Measurements from ENCODE around the gene TEX28.
"Not testable (repeated sequence)": the region's sequence is repeated elsewhere in the genome, so short reads cannot be mapped to it uniquely, and the experiment has no call there.

TEX28 gene

DNA sequence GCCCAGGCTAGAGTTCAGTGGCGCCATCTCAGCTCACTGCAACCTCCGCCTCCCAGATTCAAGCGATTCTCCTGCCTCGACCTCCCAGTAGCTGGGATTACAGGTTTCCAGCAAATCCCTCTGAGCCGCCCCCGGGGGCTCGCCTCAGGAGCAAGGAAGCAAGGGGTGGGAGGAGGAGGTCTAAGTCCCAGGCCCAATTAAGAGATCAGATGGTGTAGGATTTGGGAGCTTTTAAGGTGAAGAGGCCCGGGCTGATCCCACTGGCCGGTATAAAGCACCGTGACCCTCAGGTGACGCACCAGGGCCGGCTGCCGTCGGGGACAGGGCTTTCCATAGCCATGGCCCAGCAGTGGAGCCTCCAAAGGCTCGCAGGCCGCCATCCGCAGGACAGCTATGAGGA is 37.6 kb downstream of the TEX28 start, which contains the start of gene OPN1MW3:
TSS of gene OPN1MW3 (plus strand) at position 301 of the 400 bp plus-strand sequence. CDS start at position 339, 38 bp downstream.
- H3K27me3 ChIP-seq (ENCODE audit: control insufficient read depth, insufficient read depth, low read length, poor library complexity, severe bottlenecking); H3K9me3 ChIP-seq (ENCODE audit: control insufficient read depth, low read length); H3K27ac ChIP-seq (ENCODE audit: insufficient read depth, low read depth, low read length, poor library complexity, severe bottlenecking); H3K4me3 ChIP-seq (ENCODE audit: insufficient read depth, low read depth, low read length); H3K4me1 ChIP-seq (ENCODE audit: control insufficient read depth, insufficient read depth, low read length); H3K36me3 ChIP-seq (ENCODE audit: control insufficient read depth, insufficient read depth, low read length): not testable (repeated sequence)
- no CpG with 5 or more reads among the region's 17 CpGs for WGBS, 2 experiments

- H3K27ac ChIP-seq (ENCODE audit: insufficient read depth, low read depth, low read length, poor library complexity, severe bottlenecking); H3K36me3 ChIP-seq (ENCODE audit: control insufficient read depth, insufficient read depth, low read length); H3K27me3 ChIP-seq (ENCODE audit: control insufficient read depth, insufficient read depth, low read length, poor library complexity, severe bottlenecking); H3K4me3 ChIP-seq (ENCODE audit: insufficient read depth, low read depth, low read length); H3K9me3 ChIP-seq (ENCODE audit: control insufficient read depth, low read length); H3K4me1 ChIP-seq (ENCODE audit: control insufficient read depth, insufficient read depth, low read length): not testable (repeated sequence)
- WGBS, 2 experiments = no CpG with 5 or more reads among the region's 10 CpGs
These were observed 46.8 kb downstream of the TEX28 start for GRCh38 chrX:154248076-154248475.

GRCh38 chrX:154247377-154248045 is 47.4 kb downstream of the TEX28 start:
- H3K36me3 ChIP-seq (ENCODE audit: control insufficient read depth, insufficient read depth, low read length); H3K27ac ChIP-seq (ENCODE audit: insufficient read depth, low read depth, low read length, poor library complexity, severe bottlenecking); H3K4me1 ChIP-seq (ENCODE audit: control insufficient read depth, insufficient read depth, low read length); H3K4me3 ChIP-seq (ENCODE audit: insufficient read depth, low read depth, low read length); H3K27me3 ChIP-seq (ENCODE audit: control insufficient read depth, insufficient read depth, low read length, poor library complexity, severe bottlenecking); H3K9me3 ChIP-seq (ENCODE audit: control insufficient read depth, low read length): not testable (repeated sequence)
- WGBS, 2 experiments = no CpG with 5 or more reads among the region's 17 CpGs

GRCh38 chrX:154239982-154240503 is 54.9 kb downstream of the TEX28 start:
- H3K36me3 ChIP-seq (ENCODE audit: control insufficient read depth, insufficient read depth, low read length); H3K27ac ChIP-seq (ENCODE audit: insufficient read depth, low read depth, low read length, poor library complexity, severe bottlenecking); H3K4me1 ChIP-seq (ENCODE audit: control insufficient read depth, insufficient read depth, low read length); H3K4me3 ChIP-seq (ENCODE audit: insufficient read depth, low read depth, low read length); H3K27me3 ChIP-seq (ENCODE audit: control insufficient read depth, insufficient read depth, low read length, poor library complexity, severe bottlenecking); H3K9me3 ChIP-seq (ENCODE audit: control insufficient read depth, low read length): not testable (repeated sequence)
- 86 to 93% methylated on average over 5 of the region's 8 CpGs for WGBS, 2 experiments

DNA sequence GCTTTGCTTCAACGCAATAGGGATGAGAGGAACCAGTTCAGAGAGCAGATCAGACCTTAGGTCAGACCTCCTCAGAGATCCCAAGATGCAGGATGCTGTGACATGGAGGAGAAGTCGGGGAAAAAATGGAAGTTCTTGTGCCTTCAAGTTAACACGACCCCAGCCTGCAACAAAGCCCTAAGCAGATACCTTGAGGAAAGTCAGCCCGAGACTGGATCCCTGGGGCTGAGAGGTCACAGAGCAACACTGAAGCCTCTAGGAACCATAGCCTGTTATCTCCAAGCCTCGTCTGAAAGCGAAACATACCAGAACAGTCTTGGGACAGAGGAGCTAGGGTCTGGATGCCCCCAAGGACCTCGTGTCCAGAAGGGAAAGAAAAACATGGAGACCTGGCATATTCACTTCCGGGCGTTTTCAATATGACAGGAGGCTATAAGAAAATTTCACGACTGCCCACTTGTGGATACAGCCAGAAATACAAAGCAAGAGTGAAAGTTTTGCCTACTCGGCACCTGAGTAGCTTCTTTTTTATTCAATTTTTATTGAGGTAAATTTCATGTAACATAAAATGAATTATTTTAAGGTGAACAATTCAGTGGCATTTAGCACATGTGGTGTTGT is 55.9 kb downstream of the TEX28 start:
- not testable (repeated sequence) for H3K4me3 ChIP-seq (ENCODE audit: insufficient read depth, low read depth, low read length); H3K27me3 ChIP-seq (ENCODE audit: control insufficient read depth, insufficient read depth, low read length, poor library complexity, severe bottlenecking); H3K9me3 ChIP-seq (ENCODE audit: control insufficient read depth, low read length); H3K27ac ChIP-seq (ENCODE audit: insufficient read depth, low read depth, low read length, poor library complexity, severe bottlenecking); H3K36me3 ChIP-seq (ENCODE audit: control insufficient read depth, insufficient read depth, low read length); H3K4me1 ChIP-seq (ENCODE audit: control insufficient read depth, insufficient read depth, low read length)
- WGBS, 2 experiments = 89 to 91% methylated on average over 4 to 5 of the region's 11 CpGs

DNA sequence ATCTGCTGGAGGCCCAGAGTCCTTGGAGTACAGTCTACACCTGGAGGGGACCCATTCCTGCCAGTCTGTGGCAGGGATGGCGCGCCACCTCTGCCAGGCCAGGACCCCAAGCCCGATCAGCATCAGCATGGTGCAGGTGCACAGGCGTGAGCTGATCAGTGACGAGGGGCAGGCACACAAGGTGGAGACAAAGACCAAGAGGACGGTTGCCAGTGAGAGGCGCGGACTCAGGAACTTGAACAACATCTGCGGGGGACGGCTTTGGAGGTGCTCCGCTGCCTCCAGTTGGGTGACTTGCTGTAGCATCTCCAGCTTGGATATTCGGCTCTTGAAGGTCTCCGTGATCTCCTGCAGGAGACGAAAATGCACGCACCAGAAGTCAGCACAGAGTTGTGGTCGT is 61.3 kb downstream of the TEX28 start:
- H3K4me1 ChIP-seq (ENCODE audit: control insufficient read depth, insufficient read depth, low read length); H3K36me3 ChIP-seq (ENCODE audit: control insufficient read depth, insufficient read depth, low read length); H3K27me3 ChIP-seq (ENCODE audit: control insufficient read depth, insufficient read depth, low read length, poor library complexity, severe bottlenecking); H3K4me3 ChIP-seq (ENCODE audit: insufficient read depth, low read depth, low read length); H3K27ac ChIP-seq (ENCODE audit: insufficient read depth, low read depth, low read length, poor library complexity, severe bottlenecking); H3K9me3 ChIP-seq (ENCODE audit: control insufficient read depth, low read length): not testable (repeated sequence)
- WGBS, 2 experiments = no CpG with 5 or more reads among the region's 16 CpGs

DNA sequence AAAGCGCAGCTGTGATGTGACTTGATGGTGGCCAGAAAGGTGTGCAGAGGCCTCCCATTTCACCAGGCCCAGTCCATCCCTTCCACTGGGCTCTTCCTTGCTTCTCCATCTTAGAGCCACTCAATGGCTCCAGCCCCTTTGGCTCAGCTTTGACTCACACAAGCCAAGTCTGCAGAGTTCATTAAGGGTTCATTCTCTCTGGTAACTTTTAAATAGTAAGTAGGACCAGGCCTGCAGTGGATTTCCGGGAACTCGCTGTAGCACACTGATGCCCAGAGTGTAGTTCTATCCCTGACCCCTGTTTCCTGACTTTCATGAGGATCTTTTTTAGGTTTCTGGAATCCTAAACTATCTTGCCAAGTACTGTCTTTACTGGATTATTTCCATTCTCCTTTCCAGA is 63.5 kb downstream of the TEX28 start:
- WGBS, 2 experiments = no CpG with 5 or more reads among the region's 3 CpGs
- not testable (repeated sequence) for H3K27ac ChIP-seq (ENCODE audit: insufficient read depth, low read depth, low read length, poor library complexity, severe bottlenecking); H3K27me3 ChIP-seq (ENCODE audit: control insufficient read depth, insufficient read depth, low read length, poor library complexity, severe bottlenecking)

GRCh38 chrX:154226706-154227105 is 68.2 kb downstream of the TEX28 start:
- H3K27me3 ChIP-seq (ENCODE audit: control insufficient read depth, insufficient read depth, low read length, poor library complexity, severe bottlenecking); H3K9me3 ChIP-seq (ENCODE audit: control insufficient read depth, low read length); H3K4me1 ChIP-seq (ENCODE audit: control insufficient read depth, insufficient read depth, low read length); H3K36me3 ChIP-seq (ENCODE audit: control insufficient read depth, insufficient read depth, low read length); H3K4me3 ChIP-seq (ENCODE audit: insufficient read depth, low read depth, low read length); H3K27ac ChIP-seq (ENCODE audit: insufficient read depth, low read depth, low read length, poor library complexity, severe bottlenecking): not testable (repeated sequence)
- WGBS, 2 experiments = no CpG with 5 or more reads among the region's 9 CpGs

More for the DNA sequence above, 63.5 kb downstream of the TEX28 start:
- not testable (repeated sequence) for H3K4me3 ChIP-seq (ENCODE audit: insufficient read depth, low read depth, low read length); H3K4me1 ChIP-seq (ENCODE audit: control insufficient read depth, insufficient read depth, low read length); H3K36me3 ChIP-seq (ENCODE audit: control insufficient read depth, insufficient read depth, low read length); H3K9me3 ChIP-seq (ENCODE audit: control insufficient read depth, low read length)

- H3K27ac ChIP-seq (ENCODE audit: insufficient read depth, low read depth, low read length, poor library complexity, severe bottlenecking); H3K4me1 ChIP-seq (ENCODE audit: control insufficient read depth, insufficient read depth, low read length); H3K4me3 ChIP-seq (ENCODE audit: insufficient read depth, low read depth, low read length); H3K36me3 ChIP-seq (ENCODE audit: control insufficient read depth, insufficient read depth, low read length); H3K27me3 ChIP-seq (ENCODE audit: control insufficient read depth, insufficient read depth, low read length, poor library complexity, severe bottlenecking); H3K9me3 ChIP-seq (ENCODE audit: control insufficient read depth, low read length): not testable (repeated sequence)
- WGBS, 2 experiments = no CpG with 5 or more reads among the region's 6 CpGs
These were observed 69.6 kb downstream of the TEX28 start for GRCh38 chrX:154225292-154225691.

Data from ectodermal cell (in vitro differentiated cells).